GM23248 (cell line): ENCODE data around the gene UBE3D. TPM values are rescaled to one million over a fixed set of nuclear protein-coding genes. Genes with fewer than 3 reads are reported as not detected.
A peak's percentile ranks its signal among the peaks of the same experiment; 100 is the strongest.
"Not testable (repeated sequence)": the region's sequence is repeated elsewhere in the genome, so short reads cannot be mapped to it uniquely, and the experiment has no call there.

Source experiments
- DNase-seq: peaks from one replicate; pipeline ENCODE4 v3.0.0-alpha.2; 2015
- H2AFZ ChIP-seq: fragments of 200-600 bp; sonication (generic); 2 replicates; pipeline ENCODE4 v1.6.1; 2016; ENCODE audit warnings: antibody characterized with exemption
- H3F3A ChIP-seq: fragments of 200-600 bp; sonication (generic); 2 replicates; pipeline ENCODE4 v1.6.1; 2016; ENCODE audit warnings: mild to moderate bottlenecking, antibody characterized with exemption, mixed run types; ENCODE audit not compliant: insufficient read depth
- H3K27ac ChIP-seq: fragments of 200-600 bp; sonication (generic); 2 replicates; pipeline ENCODE4 v1.5.1; 2016; ENCODE audit warnings: mild to moderate bottlenecking
- H3K27me3 ChIP-seq: fragments of 200-600 bp; sonication (generic); replicated peaks from 2 replicates; pipeline ENCODE4 v1.6.1; 2016; ENCODE audit warnings: mild to moderate bottlenecking; ENCODE audit not compliant: insufficient read depth
- H3K36me3 ChIP-seq: fragments of 200-600 bp; sonication (generic); 2 replicates; pipeline ENCODE4 v1.6.1; 2016; ENCODE audit warnings: low read depth, mild to moderate bottlenecking
- H3K4me1 ChIP-seq: fragments of 200-600 bp; sonication (generic); 2 replicates; pipeline ENCODE4 v1.6.1; 2016; ENCODE audit warnings: mild to moderate bottlenecking; ENCODE audit not compliant: insufficient read depth
- H3K4me2 ChIP-seq: fragments of 200-600 bp; sonication (generic); one replicate; pipeline ENCODE4 v1.6.1; 2016; ENCODE audit warnings: mild to moderate bottlenecking; ENCODE audit not compliant: unreplicated experiment
- H3K4me3 ChIP-seq: fragments of 200-600 bp; sonication (generic); 2 replicates; pipeline ENCODE4 v1.5.1; 2016; ENCODE audit warnings: mild to moderate bottlenecking
- H3K79me2 ChIP-seq: fragments of 200-600 bp; sonication (generic); 2 replicates; pipeline ENCODE4 v1.6.1; 2016; ENCODE audit warnings: mild to moderate bottlenecking; ENCODE audit not compliant: insufficient read depth
- H3K9ac ChIP-seq: fragments of 200-600 bp; sonication (generic); 2 replicates; pipeline ENCODE4 v1.6.1; 2016; ENCODE audit warnings: mild to moderate bottlenecking
- H3K9me2 ChIP-seq: fragments of 200-600 bp; sonication (generic); 2 replicates; pipeline ENCODE4 v1.6.1; 2016; ENCODE audit warnings: mixed run types, mild to moderate bottlenecking, moderate library complexity; ENCODE audit not compliant: insufficient read depth
- H3K9me3 ChIP-seq: fragments of 200-600 bp; sonication (generic); one replicate; pipeline ENCODE4 v1.6.1; 2017; ENCODE audit warnings: low read depth
- H4K20me1 ChIP-seq: fragments of 200-600 bp; sonication (generic); 2 replicates; pipeline ENCODE4 v1.6.0; 2016; ENCODE audit not compliant: insufficient read depth
- EZH2 ChIP-seq: fragments of 200-600 bp; sonication (generic); IDR thresholded peaks from 2 replicates; pipeline ENCODE4 v1.6.1; 2018; ENCODE audit warnings: antibody characterized with exemption, mild to moderate bottlenecking; ENCODE audit not compliant: insufficient read depth, poor library complexity, severe bottlenecking
- EZH2phosphoT487 ChIP-seq: fragments of 200-600 bp; sonication (generic); IDR thresholded peaks from 2 replicates; pipeline ENCODE4 v1.6.1; 2018; ENCODE audit warnings: antibody characterized with exemption, moderate library complexity, mild to moderate bottlenecking, low read depth; ENCODE audit not compliant: insufficient read depth
- WGBS, 2 experiments: methylation state at CpG; one replicate each; pipeline ENCODE4 v1.1.6; 2015 to 2017; ENCODE audit warnings: low lambda C conversion rate in 2 of 2, low coverage in 1 of 2; ENCODE audit errors: missing lambda C conversion rate in 2 of 2; 5-methylcytosine and 5-hydroxymethylcytosine counted together
- in situ Hi-C: fragments of 300-500 bp; cut with MboI; formaldehyde crosslinking; loops from 2 replicates; pipeline ENCODE4 v1.15.0; 2020
- polyA plus RNA-seq: library from polyadenylated mRNA; unstranded; fragments of >200 nt; fragmentation: Nextera tagmentation; extraction: Ambion mirVana; gene quantifications from 2 replicates; pipeline ENCODE4 v1.2.1, GENCODE V29; 2016
- total RNA-seq: library from RNA; depleted of rRNA; stranded (reverse); fragments of >200 nt; shearing (Covaris generic); gene quantifications from 2 replicates; pipeline ENCODE4 v1.2.3, GENCODE V29; 2014

UBE3D gene
- total and polyA plus RNA-seq, 2 experiments from 2014 or later, result 2.1 to 6.9 TPM

DNA sequence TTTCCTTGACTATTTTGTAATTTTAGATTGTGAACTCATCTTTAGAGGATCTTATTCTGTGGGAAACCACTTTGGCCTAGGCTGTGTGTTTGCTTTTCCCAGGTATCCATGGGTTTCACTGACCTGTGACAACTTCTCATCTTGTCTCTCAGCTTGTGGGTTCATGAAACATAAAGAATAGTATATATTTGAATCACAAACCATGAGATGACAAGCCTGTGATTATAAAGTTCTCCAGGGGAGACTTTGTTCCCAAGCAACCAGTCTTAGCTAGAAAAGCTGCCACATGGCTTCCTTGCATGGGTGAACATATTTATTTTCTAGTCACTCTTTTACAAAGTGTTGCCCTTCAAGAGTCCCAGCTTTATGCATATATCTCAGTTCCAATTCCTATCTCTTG, 201.9 kb downstream of the UBE3D start:
- no peak for DNase-seq
- in situ Hi-C loops, result no loop called here
- H3K79me2 ChIP-seq, result no peaks in the 10 kb centered on the region

DNA sequence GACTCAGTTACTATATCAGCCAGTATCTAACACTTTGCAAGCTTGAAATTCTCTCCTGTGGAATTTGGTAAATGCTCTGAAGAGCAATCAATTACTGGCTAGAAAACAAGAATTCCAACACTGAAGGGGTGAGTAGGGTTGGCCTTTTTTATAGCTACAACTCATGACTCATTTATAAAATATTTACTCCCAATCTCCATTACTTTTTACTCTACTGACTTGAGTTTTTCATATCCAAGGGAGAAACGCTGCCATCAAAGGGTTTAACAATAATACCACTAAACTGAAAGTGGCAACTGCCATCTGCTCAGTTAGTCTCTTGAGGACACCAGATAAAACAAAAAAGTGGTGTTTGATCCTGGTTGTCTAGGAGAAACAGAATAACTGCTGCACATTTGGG, 203.1 kb downstream of the UBE3D start:
- Histone ChIP-seq H3K9me3 (no peaks in the 10 kb centered on the region), H3F3A (no peaks in the 10 kb centered on the region), H3K79me2 (no peaks in the 10 kb centered on the region), H3K4me1 (peaks cover 14% of the 10 kb centered on the region), H3K27ac (no peak overlapping the region), H3K27me3 (no peaks in the 10 kb centered on the region), H3K4me3 (no peak overlapping the region), H2AFZ (no peak overlapping the region), H3K9ac (no peak overlapping the region), H3K9me2 (no peaks in the 10 kb centered on the region), H3K36me3 (no peaks in the 10 kb centered on the region), H4K20me1 (no peaks in the 10 kb centered on the region), H3K4me2 (peak overlapping the region; percentile 38)
- TF ChIP-seq EZH2 (no peak), EZH2phosphoT487 (no peak)
- DNase-seq, result peak; percentile 38
- in situ Hi-C loops, result no loop called here
- WGBS, 2 experiments, result 78 to 80% methylated on average over 1 of the region's 1 CpG

More for the DNA sequence above, 201.9 kb downstream of the UBE3D start:
- no peaks in the 10 kb centered on the region for H3K9me3 ChIP-seq
- TF ChIP-seq EZH2 (no peak), EZH2phosphoT487 (no peak)
- H3K27me3 ChIP-seq, result no peaks in the 10 kb centered on the region
- H3K9ac ChIP-seq, result no peak overlapping the region
- peaks cover 14% of the 10 kb centered on the region for H3K4me1 ChIP-seq
- no peaks in the 10 kb centered on the region for H4K20me1 ChIP-seq
- no peaks in the 10 kb centered on the region for H3K9me2 ChIP-seq
- H3K4me2 ChIP-seq, result no peak overlapping the region
- H3K4me3 ChIP-seq, result no peak overlapping the region
- no peaks in the 10 kb centered on the region for H3K36me3 ChIP-seq
- H2AFZ ChIP-seq, result no peak overlapping the region
- no peak overlapping the region for H3K27ac ChIP-seq
- H3F3A ChIP-seq, result no peaks in the 10 kb centered on the region

DNA sequence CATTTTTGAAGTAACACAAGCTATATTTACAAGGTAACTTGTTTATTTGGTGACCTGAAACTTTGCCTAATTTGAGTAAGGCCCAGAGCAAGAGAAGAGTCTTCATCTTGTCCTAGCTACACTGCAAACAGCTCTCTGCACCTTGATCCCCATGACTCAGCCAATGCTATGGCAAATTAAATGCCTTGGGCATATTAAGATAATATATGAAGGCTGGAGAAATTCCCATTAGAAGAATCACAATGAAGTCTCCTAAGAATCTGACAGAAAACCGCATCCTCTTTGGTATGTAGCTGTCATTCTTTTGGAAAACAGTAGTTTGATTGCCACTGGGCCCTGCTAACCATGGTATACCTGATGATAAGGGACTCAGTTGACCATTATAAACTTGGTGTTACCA, 204.5 kb downstream of the UBE3D start:
- H3K4me3 ChIP-seq, result no peak overlapping the region
- H3K27ac ChIP-seq, result no peak overlapping the region
- DNase-seq, result peak; percentile 24
- H3K9ac ChIP-seq, result no peak overlapping the region
- no peak for TF ChIP-seq EZH2
- in situ Hi-C loops, result no loop called here
- H3K9me2 ChIP-seq, result no peaks in the 10 kb centered on the region
- no peaks in the 10 kb centered on the region for H3K9me3 ChIP-seq
- no peaks in the 10 kb centered on the region for H3K27me3 ChIP-seq
- no peaks in the 10 kb centered on the region for H3K79me2 ChIP-seq
- peaks cover 14% of the 10 kb centered on the region for H3K4me1 ChIP-seq
- no peak overlapping the region for H2AFZ ChIP-seq
- H3F3A ChIP-seq, result no peaks in the 10 kb centered on the region
- no peaks in the 10 kb centered on the region for H3K36me3 ChIP-seq
- WGBS, 2 experiments, result 57 to 76% methylated on average over 1 of the region's 1 CpG
- H4K20me1 ChIP-seq, result no peaks in the 10 kb centered on the region
- H3K4me2 ChIP-seq, result no peak overlapping the region

DNA sequence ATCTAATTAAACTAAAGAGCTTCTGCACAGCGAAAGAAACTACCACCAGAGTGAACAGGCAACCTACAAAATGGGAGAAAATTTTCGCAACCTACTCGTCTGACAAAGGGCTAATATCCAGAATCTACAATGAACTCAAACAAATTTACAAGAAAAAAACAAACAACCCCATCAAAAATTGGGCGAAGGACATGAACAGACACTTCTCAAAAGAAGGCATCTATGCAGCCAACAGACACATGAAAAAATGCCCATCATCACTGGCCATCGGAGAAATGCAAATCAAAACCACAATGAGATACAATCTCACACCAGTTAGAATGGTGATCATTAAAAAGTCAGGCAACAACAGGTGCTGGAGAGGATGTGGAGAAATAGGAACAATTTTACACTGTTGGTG, 209.6 kb downstream of the UBE3D start:
- H3K9me2 ChIP-seq, H3K27ac ChIP-seq, H3K36me3 ChIP-seq, H2AFZ ChIP-seq, H3F3A ChIP-seq, H3K27me3 ChIP-seq, H3K9me3 ChIP-seq, H3K4me2 ChIP-seq, H3K4me3 ChIP-seq, H4K20me1 ChIP-seq, H3K9ac ChIP-seq, H3K79me2 ChIP-seq, DNase-seq, in situ Hi-C loops, H3K4me1 ChIP-seq: not testable (repeated sequence)
- 51 to 82% methylated on average over 4 to 5 of the region's 5 CpGs for WGBS, 2 experiments

DNA sequence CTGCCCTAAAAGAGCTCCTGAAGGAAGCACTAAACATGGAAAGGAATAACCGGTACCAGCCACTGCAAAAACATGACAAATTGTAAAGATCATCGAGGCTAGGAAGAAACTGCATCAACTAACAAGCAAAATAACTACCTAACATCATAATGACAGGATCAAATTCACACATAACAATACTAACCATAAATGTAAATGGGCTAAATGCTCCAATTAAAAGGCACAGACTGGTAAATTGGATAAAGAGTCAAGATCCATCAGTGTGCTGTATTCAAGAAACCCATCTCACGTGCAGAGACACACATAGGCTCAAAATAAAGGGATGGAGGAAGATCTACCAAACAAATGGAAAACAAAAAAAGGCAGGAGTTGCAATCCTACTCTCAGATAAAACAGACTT, 212.7 kb downstream of the UBE3D start:
- H3F3A ChIP-seq, H3K36me3 ChIP-seq, DNase-seq, H4K20me1 ChIP-seq, H3K4me3 ChIP-seq, in situ Hi-C loops, H3K4me2 ChIP-seq, H3K27me3 ChIP-seq, H3K4me1 ChIP-seq, H3K27ac ChIP-seq, H3K9ac ChIP-seq, H2AFZ ChIP-seq, H3K9me3 ChIP-seq, H3K79me2 ChIP-seq, H3K9me2 ChIP-seq: not testable (repeated sequence)
- WGBS, 2 experiments, result 44 to 47% methylated on average over 3 of the region's 3 CpGs
